Thyroid gland (tissue), 4 donors: ENCODE data around the gene ITFG1.

Experiments used
- CTCF ChIP-seq, 6 experiments: fragments of 200-600 bp in 3 of 6; fragments of 450-650 bp in 3 of 6; sonication (generic) in 3 of 6; IDR thresholded peaks; one replicate each; pipeline ENCODE4 v1.5.1; 2016 to 2019; ENCODE audit warnings: antibody characterized with exemption in 6 of 6, mild to moderate bottlenecking in 2 of 6, inconsistent platforms in 1 of 6, moderate library complexity in 1 of 6
- POLR2A ChIP-seq, 2 donors: fragments of 450-650 bp; IDR thresholded peaks; one replicate each; pipeline ENCODE4 v1.6.1; 2017; ENCODE audit warnings: antibody characterized with exemption in 2 of 2, mild to moderate bottlenecking in 2 of 2, moderate library complexity in 1 of 2

- no peak for TF ChIP-seq CTCF (IDR thresholded peaks at IDR 0.05)
- no peak for TF ChIP-seq POLR2A (IDR thresholded peaks at IDR 0.05)
Measured at GRCh38 chr16:47158992-47159391, 301.9 kb downstream of the ITFG1 start.
